A673 (cell line): Measurements from ENCODE around the gene UBASH3A. TPM values are rescaled to one million over a fixed set of nuclear protein-coding genes. Genes with fewer than 3 reads are reported as not detected.
A peak's percentile ranks its signal among the peaks of the same experiment; 100 is the strongest.

Experiments
- BruUV-seq: library from RNA; stranded (reverse); fragments of 400-500 nt; replicated peaks from 2 replicates; lab custom pipeline; 2021; lab: Mats Ljungman, UMichigan
- CTCF ChIA-PET: fragments of 300-600 bp; sonication (Branson Sonifier 250); formaldehyde crosslinking; loops from one replicate; lab custom pipeline; 2022; ENCODE audit warnings: antibody characterized with exemption; lab: Charles Lee
- POLR2A ChIA-PET: fragments of 300-600 bp; sonication (Branson Sonifier 250); formaldehyde crosslinking; loops from one replicate; lab custom pipeline; 2022; ENCODE audit warnings: antibody characterized with exemption; ENCODE audit not compliant: low non-redundant PET; lab: Charles Lee
- DNase-seq: peaks from one replicate; pipeline ENCODE4 v3.0.0-alpha.2; 2015; ENCODE audit warnings: low spot score
- H3K27ac ChIP-seq: fragments of 200-600 bp; sonication (generic); 2 replicates; pipeline ENCODE4 v1.5.1; 2016; ENCODE audit warnings: mixed run types, low read depth, mild to moderate bottlenecking, mixed read lengths, antibody characterized with exemption, low read length; ENCODE audit not compliant: poor library complexity, severe bottlenecking
- H3K27me3 ChIP-seq: fragments of 200-600 bp; sonication (generic); replicated peaks from 2 replicates; pipeline ENCODE4 v1.6.1; 2017; ENCODE audit warnings: mixed run types, low read depth, mild to moderate bottlenecking, mixed read lengths, antibody characterized with exemption, low read length; ENCODE audit not compliant: insufficient read depth, poor library complexity
- H3K36me3 ChIP-seq: fragments of 200-600 bp; sonication (generic); 2 replicates; pipeline ENCODE4 v1.6.1; 2016; ENCODE audit warnings: mixed run types, mild to moderate bottlenecking, mixed read lengths, antibody characterized with exemption, low read length; ENCODE audit not compliant: insufficient read depth, poor library complexity, severe bottlenecking
- H3K4me1 ChIP-seq: fragments of 200-600 bp; sonication (generic); 2 replicates; pipeline ENCODE4 v1.6.1; 2017; ENCODE audit warnings: mixed run types, mild to moderate bottlenecking, mixed read lengths, antibody characterized with exemption, low read length; ENCODE audit not compliant: insufficient read depth, poor library complexity, severe bottlenecking
- H3K4me3 ChIP-seq: fragments of 200-600 bp; sonication (generic); 2 replicates; pipeline ENCODE4 v1.5.1; 2016; ENCODE audit warnings: low read depth, mixed run types, mild to moderate bottlenecking, mixed read lengths, low read length; ENCODE audit not compliant: poor library complexity, severe bottlenecking
- H3K9me3 ChIP-seq: fragments of 200-600 bp; sonication (generic); 2 replicates; pipeline ENCODE4 v1.6.1; 2016; ENCODE audit warnings: mixed run types, low read depth, mild to moderate bottlenecking, mixed read lengths, antibody characterized with exemption, low read length; ENCODE audit not compliant: poor library complexity, severe bottlenecking
- CTCF ChIP-seq: fragments of 300-800, 200-600 bp; sonication (generic); conservative IDR thresholded peaks from 2 replicates; pipeline ENCODE4 v1.5.1; 2017; ENCODE audit warnings: low read depth, mild to moderate bottlenecking, antibody characterized with exemption, low read length, moderate library complexity, mixed read lengths
- EZH2 ChIP-seq: fragments of 200-600 bp; sonication (generic); IDR thresholded peaks from 2 replicates; pipeline ENCODE4 v1.6.1; 2017; ENCODE audit warnings: borderline replicate concordance, low read depth, mild to moderate bottlenecking, mixed read lengths, antibody characterized with exemption, low read length; ENCODE audit not compliant: poor library complexity, severe bottlenecking
- intact Hi-C: fragments of 100-400 bp; cut with micrococcal nuclease; formaldehyde crosslinking; loops from one replicate; pipeline ENCODE4 v1.10.0; 2022; ENCODE audit not compliant: unreplicated experiment
- total RNA-seq: library from RNA; stranded (reverse); gene quantifications from 2 replicates; pipeline ENCODE4 v1.2.3, GENCODE V29; 2021

Gene UBASH3A
- total RNA-seq, 1 experiment from 2014 or later, result not detected

DNA sequence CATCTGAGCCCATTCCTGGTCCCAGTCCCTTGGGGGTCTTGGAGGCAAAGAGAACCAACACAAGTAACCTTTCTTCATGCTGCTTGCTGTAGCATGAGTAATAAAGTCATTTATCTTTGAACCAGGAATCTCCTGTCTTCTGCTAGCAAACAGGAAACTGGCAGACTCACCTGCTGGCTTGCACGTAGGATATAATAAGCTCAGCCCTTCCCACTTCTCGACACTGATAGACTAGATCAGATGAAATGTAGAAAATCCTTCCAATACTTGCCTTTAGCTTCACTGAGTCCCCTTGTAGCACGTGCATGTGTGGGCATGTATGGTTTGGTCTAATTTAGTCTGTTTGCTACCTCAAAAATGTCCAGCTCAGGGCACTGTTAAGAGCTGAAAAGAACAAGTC is 46.4 kb upstream of the UBASH3A start:
- H3K27ac ChIP-seq, result no peak overlapping the region
- DNase-seq, result no peak
- no peaks in the 10 kb centered on the region for H3K36me3 ChIP-seq
- ChIA-PET POLR2A (no interaction called here), CTCF (no interaction called here)
- H3K27me3 ChIP-seq, result peaks cover 6% of the 10 kb centered on the region
- no peak overlapping the region for H3K4me3 ChIP-seq
- H3K4me1 ChIP-seq, result no peaks in the 10 kb centered on the region
- BruUV-seq, result no TSS peak
- no peak for TF ChIP-seq EZH2
- no peak for TF ChIP-seq CTCF
- intact Hi-C loops, result no loop called here
- H3K9me3 ChIP-seq, result peaks cover 5% of the 10 kb centered on the region

DNA sequence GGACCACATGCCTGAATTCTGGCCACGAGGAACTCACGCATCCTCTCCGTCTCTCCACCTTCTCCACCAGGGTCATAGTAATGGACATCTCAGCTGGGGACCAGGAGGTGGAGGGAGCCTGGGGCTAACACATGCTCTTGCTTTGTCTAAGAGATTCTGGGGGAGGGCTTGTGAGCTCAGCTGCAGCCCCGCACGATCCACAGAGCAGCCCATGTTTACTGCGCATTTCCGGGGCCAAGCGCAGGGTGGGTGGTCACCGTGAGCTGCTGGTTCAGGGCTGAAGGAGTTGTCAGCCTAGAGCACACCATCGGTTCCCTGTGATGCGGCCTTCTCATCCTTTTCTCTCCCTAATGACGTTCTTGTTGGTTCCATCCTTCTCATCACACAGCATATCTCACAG is 45.4 kb upstream of the UBASH3A start:
- TF ChIP-seq EZH2, result no peak
- TF ChIP-seq CTCF, result no peak
- BruUV-seq, result no TSS peak
- no peak for DNase-seq
- H3K4me3 ChIP-seq, result no peak overlapping the region
- no peak overlapping the region for H3K27ac ChIP-seq
- peaks cover 5% of the 10 kb centered on the region for H3K9me3 ChIP-seq
- H3K27me3 ChIP-seq, result peaks cover 6% of the 10 kb centered on the region
- intact Hi-C loops, result no loop called here
- H3K4me1 ChIP-seq, result no peaks in the 10 kb centered on the region
- ChIA-PET POLR2A (interaction anchor here (0.6 kb wide), 1 partner anchor 407 kb away, joined by 3 read pairs; no protein-coding TSS in a partner anchor), CTCF (no interaction called here)
- H3K36me3 ChIP-seq, result no peaks in the 10 kb centered on the region

DNA sequence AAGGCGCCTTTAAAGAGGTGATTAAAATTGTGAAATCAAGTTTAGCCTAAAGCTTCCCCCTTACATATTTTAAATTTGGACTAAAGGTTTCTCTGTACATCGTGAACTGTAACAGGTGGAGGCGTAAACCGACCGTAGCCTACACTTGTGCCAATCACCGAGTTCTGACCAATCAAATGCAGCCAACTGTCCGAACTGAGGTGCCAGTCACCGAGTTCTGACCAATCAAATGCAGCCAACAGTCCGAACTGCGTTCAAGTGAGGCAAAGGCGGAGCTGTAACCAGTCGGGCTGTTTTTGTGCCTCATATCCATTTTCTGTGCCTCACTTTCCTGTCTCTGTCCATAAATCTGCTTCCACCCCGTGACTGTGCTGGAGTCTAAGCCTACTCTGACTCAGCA is 44.8 kb upstream of the UBASH3A start:
- intact Hi-C loops, result no loop called here
- Histone ChIP-seq H3K36me3 (no peaks in the 10 kb centered on the region), H3K27me3 (peaks cover 6% of the 10 kb centered on the region), H3K9me3 (peaks cover 5% of the 10 kb centered on the region), H3K27ac (no peak overlapping the region), H3K4me3 (no peak overlapping the region), H3K4me1 (no peaks in the 10 kb centered on the region)
- TF ChIP-seq CTCF, result no peak
- no peak for TF ChIP-seq EZH2
- CTCF ChIA-PET, result no interaction called here
- no TSS peak for BruUV-seq
- peak; percentile 22 for DNase-seq
- POLR2A ChIA-PET, result interaction anchor here (0.6 kb wide), 1 partner anchor 407 kb away, joined by 3 read pairs; no protein-coding TSS in a partner anchor
